HG03432 (cell line): ENCODE results near the gene KCNAB1.
"Not testable (repeated sequence)": the region's sequence is repeated elsewhere in the genome, so short reads cannot be mapped to it uniquely, and the experiment has no call there.

ENCODE experiments used
- ATAC-seq: cut with Tn5 transposase; IDR thresholded peaks from one replicate; pipeline ENCODE4 v1.9.1; 2021; ENCODE audit warnings: mild to moderate bottlenecking, moderate library complexity; ENCODE audit not compliant: unreplicated experiment

KCNAB1 gene

GRCh38 chr3:156120528-156121251, at the start of gene KCNAB1:
Gene KCNAB1, plus strand, starts transcription at chr3:156120578.
- no peak for ATAC-seq

GRCh38 chr3:156071031-156071430, 49.3 kb upstream of the KCNAB1 start:
- no peak for ATAC-seq

- not testable (repeated sequence) for ATAC-seq
Observed at GRCh38 chr3:156072950-156073657, 47.3 kb upstream of the KCNAB1 start.

- ATAC-seq: no peak
Observed at GRCh38 chr3:156090126-156090525, 30.3 kb upstream of the KCNAB1 start.

GRCh38 chr3:156093964-156094363, 26.4 kb upstream of the KCNAB1 start:
- no peak for ATAC-seq

- ATAC-seq: no peak
Observed at GRCh38 chr3:156094391-156094790, 26.0 kb upstream of the KCNAB1 start.

- ATAC-seq: not testable (repeated sequence)
Observed at GRCh38 chr3:156095652-156096051, 24.7 kb upstream of the KCNAB1 start.

GRCh38 chr3:156098437-156099035, 21.8 kb upstream of the KCNAB1 start:
- peak; percentile 90 for ATAC-seq

GRCh38 chr3:156099348-156099747, 21.0 kb upstream of the KCNAB1 start:
- ATAC-seq: not testable (repeated sequence)

- ATAC-seq: not testable (repeated sequence)
Observed at GRCh38 chr3:156099984-156100383, 20.4 kb upstream of the KCNAB1 start.

GRCh38 chr3:156102267-156102931, 18.0 kb upstream of the KCNAB1 start:
- no peak for ATAC-seq

- ATAC-seq: no peak
Observed at GRCh38 chr3:156106721-156107373, 13.5 kb upstream of the KCNAB1 start.

GRCh38 chr3:156107504-156107903, 12.9 kb upstream of the KCNAB1 start:
- ATAC-seq: no peak

- ATAC-seq: no peak
Observed at GRCh38 chr3:156108616-156109015, 11.8 kb upstream of the KCNAB1 start.

- ATAC-seq: no peak
Observed at GRCh38 chr3:156109989-156110388, 10.4 kb upstream of the KCNAB1 start.

GRCh38 chr3:156126467-156126866, 6.1 kb downstream of the KCNAB1 start:
- ATAC-seq: no peak

- ATAC-seq: no peak
Observed at GRCh38 chr3:156131241-156131640, 10.9 kb downstream of the KCNAB1 start.

GRCh38 chr3:156131799-156132198, 11.4 kb downstream of the KCNAB1 start:
- no peak for ATAC-seq

GRCh38 chr3:156132313-156132712, 11.9 kb downstream of the KCNAB1 start:
- no peak for ATAC-seq

GRCh38 chr3:156133076-156133475, 12.7 kb downstream of the KCNAB1 start:
- no peak for ATAC-seq
